Urothelium cell line (cell line): Measurements from ENCODE around the gene DNAH14.
"Not testable (repeated sequence)": the region's sequence is repeated elsewhere in the genome, so short reads cannot be mapped to it uniquely, and the experiment has no call there.

ENCODE experiments used
- DNase-seq: peaks from one replicate; pipeline ENCODE4 v3.0.0; 2011; ENCODE audit warnings: low spot score, mixed read lengths
- FAIRE-seq: peaks from 2 replicates; lab custom pipeline; 2011; peaks lifted over from hg19 to GRCh38; lab: Jason Lieb, UNC

DNAH14 gene

DNA sequence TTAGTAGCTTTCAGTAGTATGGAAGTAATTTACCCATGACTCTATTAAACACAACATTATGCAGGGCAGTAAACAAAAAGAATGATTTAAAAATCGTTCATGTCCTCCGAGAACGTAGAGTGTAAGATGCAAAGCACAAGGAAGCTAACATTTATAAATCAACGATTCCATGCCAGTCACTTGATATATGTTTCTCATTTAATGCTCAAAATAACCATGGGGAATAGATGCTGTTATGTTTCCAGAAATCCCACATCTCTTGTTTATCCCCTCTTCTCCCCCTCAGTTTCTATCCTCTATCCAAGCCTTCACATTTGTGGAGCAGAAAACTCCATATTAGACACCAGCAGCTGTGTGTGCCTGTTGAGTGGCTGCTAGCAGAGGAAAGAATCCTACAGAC lies 445.5 kb downstream of the DNAH14 start:
- no peak for FAIRE-seq

GRCh38 chr1:225378880-225379279 lies 449.4 kb downstream of the DNAH14 start:
- FAIRE-seq (no peak), DNase-seq (no peak)

More for the DNA sequence above, 445.5 kb downstream of the DNAH14 start:
- no peak for DNase-seq

DNA sequence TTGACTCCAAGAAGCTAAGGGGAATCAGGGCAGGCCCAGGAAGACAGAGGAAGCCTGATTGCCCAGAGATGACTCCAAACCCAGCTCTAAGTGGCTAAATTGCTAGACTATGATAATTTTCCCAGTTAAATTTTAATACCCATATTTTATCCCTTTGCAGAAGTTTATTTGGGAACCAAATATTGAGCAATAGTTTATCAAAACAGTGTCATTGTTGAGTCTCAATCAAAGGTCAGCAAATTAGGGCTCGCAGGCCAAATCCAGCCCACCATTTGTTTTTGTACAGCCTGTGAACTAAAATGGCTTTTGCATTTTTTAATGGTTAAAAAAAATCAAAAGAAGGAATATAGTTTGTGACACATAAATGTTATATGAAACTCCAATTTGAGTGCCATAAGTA lies 451.2 kb downstream of the DNAH14 start:
- FAIRE-seq (no peak), DNase-seq (no peak)

- FAIRE-seq, DNase-seq: not testable (repeated sequence)
These were observed 457.4 kb downstream of the DNAH14 start for GRCh38 chr1:225386860-225387259.

DNA sequence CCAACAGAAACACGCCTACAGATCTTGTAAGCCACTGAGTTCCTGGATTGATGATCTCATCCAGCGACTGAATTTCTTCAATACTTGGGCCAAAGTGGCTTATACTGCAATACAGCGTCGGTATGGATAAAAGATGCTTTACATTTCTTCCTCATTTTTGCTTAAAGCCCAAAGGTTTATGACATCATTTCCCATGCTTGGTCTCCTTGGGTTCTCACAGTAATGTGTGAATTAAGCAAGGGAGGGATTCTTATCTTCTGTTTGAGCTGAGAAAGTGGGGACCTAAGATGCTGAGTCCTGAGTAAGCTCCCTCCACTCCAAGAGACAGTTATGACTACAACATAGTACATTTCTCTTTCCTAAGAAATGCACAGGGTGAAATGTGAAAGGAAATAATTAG lies 458.9 kb downstream of the DNAH14 start:
- no peak for FAIRE-seq
- DNase-seq: no peak

GRCh38 chr1:225389843-225390242 lies 460.4 kb downstream of the DNAH14 start:
- no peak for DNase-seq
- no peak for FAIRE-seq

DNA sequence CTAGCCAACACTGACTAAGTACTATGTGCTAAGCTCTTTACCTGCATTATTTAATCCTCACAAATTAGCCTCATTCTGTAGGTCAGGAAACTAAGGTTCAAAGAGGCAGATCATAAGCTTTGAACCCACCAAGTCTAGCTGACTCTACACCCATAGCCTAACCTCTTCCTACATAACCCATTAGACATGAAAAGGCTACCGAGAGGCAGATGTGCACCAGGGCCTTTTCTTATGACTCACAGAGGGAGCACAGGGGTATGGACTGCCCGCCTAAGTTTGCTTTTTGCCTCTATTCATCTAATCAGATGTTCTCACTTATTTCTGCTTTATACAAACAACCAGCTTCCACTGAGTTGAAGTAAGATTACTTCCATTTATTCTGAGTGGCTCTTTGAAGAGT lies 466.9 kb downstream of the DNAH14 start:
- FAIRE-seq (no peak), DNase-seq (no peak)

DNA sequence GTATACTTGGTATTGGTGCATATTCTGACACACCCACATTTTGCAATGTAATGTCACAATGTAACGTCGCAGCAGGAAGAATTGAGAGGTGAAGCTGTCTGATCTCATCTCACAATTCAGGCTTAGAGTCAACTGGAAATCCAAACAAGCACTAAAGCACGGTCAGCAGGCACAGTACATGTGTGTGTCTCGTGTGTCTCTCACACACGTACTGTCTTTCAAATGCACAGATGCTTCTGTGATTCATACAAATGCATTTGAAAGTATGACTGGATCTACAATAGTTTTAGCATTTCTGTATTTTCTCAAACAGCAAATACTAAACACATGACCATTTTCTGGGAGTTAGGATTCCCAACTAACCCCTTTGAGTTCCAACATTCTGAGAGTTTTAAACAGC lies 471.5 kb downstream of the DNAH14 start:
- DNase-seq (no peak), FAIRE-seq (no peak)

- DNase-seq: no peak
- no peak for FAIRE-seq
These were observed 477.7 kb downstream of the DNAH14 start for GRCh38 chr1:225406976-225407725.

GRCh38 chr1:225407755-225408154 lies 478.3 kb downstream of the DNAH14 start:
- FAIRE-seq (no peak), DNase-seq (no peak)

DNA sequence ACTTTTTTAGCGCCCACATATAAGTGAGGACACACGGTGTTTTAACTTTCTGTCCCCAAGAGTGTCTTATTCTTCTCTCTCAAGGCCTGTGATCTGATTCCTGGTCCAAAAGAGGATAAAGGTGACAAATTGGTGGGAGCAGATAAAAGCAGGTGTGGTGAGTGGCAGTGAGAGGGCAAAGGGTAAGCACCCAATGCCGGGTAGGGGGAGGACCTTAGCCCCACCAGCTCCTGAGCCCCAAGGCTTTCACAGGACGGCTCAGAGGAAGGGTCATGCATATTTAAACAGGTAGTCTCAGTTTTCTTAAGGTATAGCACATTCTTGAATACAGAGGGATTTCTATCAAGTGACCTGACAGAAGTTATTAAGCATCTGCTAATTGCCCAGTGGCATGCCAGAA lies 478.8 kb downstream of the DNAH14 start:
- FAIRE-seq (no peak), DNase-seq (no peak)

GRCh38 chr1:225409051-225409450 lies 479.6 kb downstream of the DNAH14 start:
- FAIRE-seq: no peak
- no peak for DNase-seq

- DNase-seq (no peak), FAIRE-seq (no peak)
These were observed 480.6 kb downstream of the DNAH14 start for GRCh38 chr1:225410036-225410435.

GRCh38 chr1:225412321-225412720 lies 482.8 kb downstream of the DNAH14 start:
- DNase-seq (no peak), FAIRE-seq (no peak)

GRCh38 chr1:225412803-225413351 lies 483.4 kb downstream of the DNAH14 start:
- FAIRE-seq: no peak
- no peak for DNase-seq

DNA sequence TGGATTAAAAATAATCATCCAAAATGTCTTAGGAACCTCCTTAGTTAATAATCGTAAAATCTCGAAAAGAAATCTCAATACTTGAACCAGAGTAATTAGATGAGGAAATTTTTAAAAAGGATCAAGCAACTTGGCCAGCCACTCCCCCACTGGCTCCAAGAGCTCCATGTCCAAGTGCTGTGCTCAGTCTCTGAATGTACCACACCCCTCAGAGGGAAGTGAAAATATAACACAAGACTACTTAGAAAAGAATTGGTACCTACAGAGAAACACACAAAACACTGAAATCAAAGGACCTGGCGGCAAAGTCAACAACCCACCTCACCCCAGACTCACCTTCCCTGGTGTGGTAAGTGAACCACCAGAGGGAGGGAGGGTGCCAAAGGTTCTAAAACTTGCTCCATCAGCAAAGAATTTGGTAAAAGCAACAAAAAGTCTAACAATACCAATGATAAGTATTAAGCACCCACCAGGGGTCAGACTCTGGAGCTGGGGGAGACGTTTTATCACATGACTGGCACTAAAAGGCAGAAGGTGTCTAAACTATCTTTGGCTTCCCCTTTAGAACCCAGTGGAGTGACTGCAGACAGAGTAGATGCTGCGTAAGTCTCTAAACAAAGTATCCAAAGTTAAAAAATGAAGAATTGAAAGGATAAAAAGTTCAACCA lies 484.4 kb downstream of the DNAH14 start:
- no peak for FAIRE-seq
- DNase-seq: no peak

DNA sequence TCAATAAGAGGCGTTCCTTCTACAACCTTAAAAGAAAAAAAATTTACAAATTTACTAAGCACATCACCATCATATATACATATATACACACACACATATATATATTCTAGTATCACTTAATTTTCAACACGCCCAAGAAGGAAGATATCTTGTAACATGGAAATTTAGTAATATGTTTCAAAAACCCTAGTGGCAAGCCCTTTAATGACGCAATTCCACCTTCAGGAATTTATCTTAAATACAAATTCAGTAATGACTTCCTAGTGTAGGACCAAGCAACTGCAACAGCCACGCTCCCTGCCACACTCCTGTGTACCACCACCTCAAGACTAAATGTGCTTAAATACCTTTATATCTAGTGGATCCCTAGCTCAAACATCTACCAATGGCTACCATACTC lies 485.8 kb downstream of the DNAH14 start:
- no peak for FAIRE-seq
- DNase-seq: no peak

- FAIRE-seq (no peak), DNase-seq (no peak)
These were observed 486.7 kb downstream of the DNAH14 start for GRCh38 chr1:225415967-225416745.

- FAIRE-seq (no peak), DNase-seq (no peak)
These were observed 488.6 kb downstream of the DNAH14 start for GRCh38 chr1:225418059-225418458.

- FAIRE-seq (no peak), DNase-seq (no peak)
These were observed 489.1 kb downstream of the DNAH14 start for GRCh38 chr1:225418598-225418997.

DNA sequence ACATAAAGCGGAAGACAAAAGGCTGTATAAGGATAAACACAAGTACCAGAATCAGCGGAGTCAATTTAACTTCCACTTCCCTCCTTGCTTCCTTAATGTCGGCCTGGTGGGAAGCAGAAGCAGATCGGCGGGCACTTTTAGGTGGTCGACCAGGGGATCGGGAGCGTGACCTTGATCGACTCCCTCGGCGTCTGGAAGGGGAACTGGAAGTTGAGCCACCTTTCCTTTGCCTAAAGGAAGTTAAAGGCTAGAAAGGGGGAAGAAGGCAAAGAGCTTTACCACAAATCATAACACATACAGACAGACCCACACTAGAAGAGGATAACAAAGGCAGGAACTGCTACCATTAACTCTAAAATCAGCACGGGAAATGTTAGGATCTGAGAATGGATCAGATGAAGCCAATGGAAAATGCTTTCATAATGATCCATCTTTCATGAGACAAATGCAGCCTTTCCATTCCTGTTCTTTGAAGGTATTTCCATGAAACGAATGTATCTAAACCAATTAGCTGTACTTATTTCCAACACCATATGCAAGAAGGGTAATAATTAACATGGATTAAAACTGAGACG lies 492.6 kb downstream of the DNAH14 start:
- FAIRE-seq: no peak
- no peak for DNase-seq
